Measurements from ENCODE around the gene TNFAIP8. TPM values are rescaled to one million over a fixed set of nuclear protein-coding genes. Genes with fewer than 3 reads are reported as not detected.
A peak's percentile ranks its signal among the peaks of the same experiment; 100 is the strongest.

Gene TNFAIP8
- total and polyA plus RNA-seq, 9 of the 15 experiments (the other 6 are each of a cell fraction or from before 2014, with no cell fraction given) = 29.9 to 52.2 (median 44.8) TPM

DNA sequence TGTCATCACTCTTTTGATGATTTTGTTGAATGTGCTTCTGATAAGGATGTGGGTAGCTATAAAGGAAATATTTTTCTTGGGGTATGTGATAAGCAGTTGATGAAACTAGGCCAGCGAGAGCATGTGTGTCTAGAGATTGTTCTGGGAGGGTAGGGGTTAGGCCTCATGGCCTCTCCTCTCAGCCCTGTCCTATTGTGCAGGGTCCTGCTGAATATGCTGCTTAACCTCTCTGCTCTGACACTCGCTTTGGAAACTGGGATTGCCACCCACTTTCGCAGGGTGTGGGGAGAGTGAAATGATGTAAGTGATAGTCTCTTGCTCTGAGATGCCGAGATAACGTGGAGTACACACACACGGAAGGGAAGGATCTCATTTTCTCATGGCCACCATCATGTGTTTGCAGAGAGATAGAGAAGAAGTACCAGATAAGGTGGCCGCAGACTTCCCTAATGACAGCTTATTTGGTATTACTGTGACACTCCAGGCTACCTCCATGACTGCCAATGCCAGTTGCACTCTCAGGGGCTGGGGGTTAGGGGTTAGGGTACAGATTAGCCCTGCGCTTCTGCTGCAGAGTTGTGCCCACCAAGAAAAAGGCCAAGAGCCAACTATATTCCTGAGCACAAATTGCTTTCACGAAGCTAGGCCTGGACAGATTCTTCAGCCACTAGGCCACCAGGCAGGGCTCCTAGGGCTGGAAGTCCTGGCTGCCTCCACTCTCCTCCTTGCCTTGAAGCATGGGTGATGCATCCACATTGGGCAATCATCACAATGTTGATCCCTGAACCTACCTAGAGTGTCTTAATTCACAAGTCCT is 25.2 kb upstream of the TNFAIP8 start (continued):
- TF ChIP-seq, protein P1, sequence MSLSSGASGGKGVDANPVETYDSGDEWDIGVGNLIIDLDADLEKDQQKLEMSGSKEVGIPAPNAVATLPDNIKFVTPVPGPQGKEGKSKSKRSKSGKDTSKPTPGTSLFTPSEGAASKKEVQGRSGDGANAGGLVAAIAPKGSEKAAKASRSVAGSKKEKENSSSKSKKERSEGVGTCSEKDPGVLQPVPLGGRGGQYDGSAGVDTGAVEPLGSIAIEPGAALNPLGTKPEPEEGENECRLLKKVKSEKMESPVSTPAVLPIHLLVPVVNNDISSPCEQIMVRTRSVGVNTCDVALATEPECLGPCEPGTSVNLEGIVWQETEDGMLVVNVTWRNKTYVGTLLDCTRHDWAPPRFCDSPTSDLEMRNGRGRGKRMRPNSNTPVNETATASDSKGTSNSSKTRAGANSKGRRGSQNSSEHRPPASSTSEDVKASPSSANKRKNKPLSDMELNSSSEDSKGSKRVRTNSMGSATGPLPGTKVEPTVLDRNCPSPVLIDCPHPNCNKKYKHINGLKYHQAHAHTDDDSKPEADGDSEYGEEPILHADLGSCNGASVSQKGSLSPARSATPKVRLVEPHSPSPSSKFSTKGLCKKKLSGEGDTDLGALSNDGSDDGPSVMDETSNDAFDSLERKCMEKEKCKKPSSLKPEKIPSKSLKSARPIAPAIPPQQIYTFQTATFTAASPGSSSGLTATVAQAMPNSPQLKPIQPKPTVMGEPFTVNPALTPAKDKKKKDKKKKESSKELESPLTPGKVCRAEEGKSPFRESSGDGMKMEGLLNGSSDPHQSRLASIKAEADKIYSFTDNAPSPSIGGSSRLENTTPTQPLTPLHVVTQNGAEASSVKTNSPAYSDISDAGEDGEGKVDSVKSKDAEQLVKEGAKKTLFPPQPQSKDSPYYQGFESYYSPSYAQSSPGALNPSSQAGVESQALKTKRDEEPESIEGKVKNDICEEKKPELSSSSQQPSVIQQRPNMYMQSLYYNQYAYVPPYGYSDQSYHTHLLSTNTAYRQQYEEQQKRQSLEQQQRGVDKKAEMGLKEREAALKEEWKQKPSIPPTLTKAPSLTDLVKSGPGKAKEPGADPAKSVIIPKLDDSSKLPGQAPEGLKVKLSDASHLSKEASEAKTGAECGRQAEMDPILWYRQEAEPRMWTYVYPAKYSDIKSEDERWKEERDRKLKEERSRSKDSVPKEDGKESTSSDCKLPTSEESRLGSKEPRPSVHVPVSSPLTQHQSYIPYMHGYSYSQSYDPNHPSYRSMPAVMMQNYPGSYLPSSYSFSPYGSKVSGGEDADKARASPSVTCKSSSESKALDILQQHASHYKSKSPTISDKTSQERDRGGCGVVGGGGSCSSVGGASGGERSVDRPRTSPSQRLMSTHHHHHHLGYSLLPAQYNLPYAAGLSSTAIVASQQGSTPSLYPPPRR (CRISPR knock-in tag; IDR thresholded peaks at IDR 0.05; ENCODE audit: borderline replicate concordance) = peak; percentile 60; the same call in 1 of the 2 replicates
- TF ChIP-seq HDAC2 (IDR thresholded peaks at IDR 0.05) (peak; percentile 97), ZNF3 (CRISPR knock-in tag; IDR thresholded peaks at IDR 0.05) (no peak), HCFC1 (IDR thresholded peaks at IDR 0.05; ENCODE audit: low read depth, low read length) (no peak; the same call in 1 of the 2 replicates), MBD2 (IDR thresholded peaks at IDR 0.05; ENCODE audit: borderline replicate concordance, low read depth) (peak; percentile 90), ZNF79 (CRISPR knock-in tag; IDR thresholded peaks at IDR 0.05; ENCODE audit: low read depth) (0 out of 2 replicates have a peak, but pooled peaks have one; percentile 71), BCOR (IDR thresholded peaks at IDR 0.05) (peak; percentile 90), EGR1 (conservative IDR thresholded peaks at IDR 0.05) (peak; percentile 81), CXXC5 (CRISPR knock-in tag; IDR thresholded peaks at IDR 0.05) (peak; percentile 94), FUS (optimal IDR thresholded peaks at IDR 0.05; ENCODE audit: low read depth, low read length) (no peak), PKNOX1 (IDR thresholded peaks at IDR 0.05) (peak; percentile 70), ZFP36 (IDR thresholded peaks at IDR 0.05; ENCODE audit: low read depth, low read length, partially characterized antibody) (peak; percentile 48), MAFF (IDR thresholded peaks at IDR 0.05; ENCODE audit: low read length) (0 out of 2 replicates have a peak, but pooled peaks have one; percentile 7), NR2C1 (IDR thresholded peaks at IDR 0.05) (peak; percentile 60), NR2C1 (tag; IDR thresholded peaks at IDR 0.05) (peak; percentile 73; the same call in 1 of the 2 replicates), ZNF175 (CRISPR knock-in tag; IDR thresholded peaks at IDR 0.05; ENCODE audit: low read depth) (peak; percentile 94), POLR2G (IDR thresholded peaks at IDR 0.05; ENCODE audit: low read depth, low read length) (no peak), ZNF212 (CRISPR knock-in tag; IDR thresholded peaks at IDR 0.05) (no peak), DMBX1 (CRISPR knock-in tag; IDR thresholded peaks at IDR 0.05; ENCODE audit: borderline replicate concordance) (peak; percentile 92), HNRNPLL (IDR thresholded peaks at IDR 0.05; ENCODE audit: low read depth, low read length, poor library complexity, severe bottlenecking) (no peak)
- TF ChIP-seq, protein P2, sequence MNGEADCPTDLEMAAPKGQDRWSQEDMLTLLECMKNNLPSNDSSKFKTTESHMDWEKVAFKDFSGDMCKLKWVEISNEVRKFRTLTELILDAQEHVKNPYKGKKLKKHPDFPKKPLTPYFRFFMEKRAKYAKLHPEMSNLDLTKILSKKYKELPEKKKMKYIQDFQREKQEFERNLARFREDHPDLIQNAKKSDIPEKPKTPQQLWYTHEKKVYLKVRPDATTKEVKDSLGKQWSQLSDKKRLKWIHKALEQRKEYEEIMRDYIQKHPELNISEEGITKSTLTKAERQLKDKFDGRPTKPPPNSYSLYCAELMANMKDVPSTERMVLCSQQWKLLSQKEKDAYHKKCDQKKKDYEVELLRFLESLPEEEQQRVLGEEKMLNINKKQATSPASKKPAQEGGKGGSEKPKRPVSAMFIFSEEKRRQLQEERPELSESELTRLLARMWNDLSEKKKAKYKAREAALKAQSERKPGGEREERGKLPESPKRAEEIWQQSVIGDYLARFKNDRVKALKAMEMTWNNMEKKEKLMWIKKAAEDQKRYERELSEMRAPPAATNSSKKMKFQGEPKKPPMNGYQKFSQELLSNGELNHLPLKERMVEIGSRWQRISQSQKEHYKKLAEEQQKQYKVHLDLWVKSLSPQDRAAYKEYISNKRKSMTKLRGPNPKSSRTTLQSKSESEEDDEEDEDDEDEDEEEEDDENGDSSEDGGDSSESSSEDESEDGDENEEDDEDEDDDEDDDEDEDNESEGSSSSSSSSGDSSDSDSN (IDR thresholded peaks at IDR 0.05; ENCODE audit: borderline replicate concordance in 1 of 2, low read depth in 2 of 2, low read length in 2 of 2) = 0 out of 4 replicates have a peak, but pooled peaks of 1 of the 2 experiments have one; percentile 43
